ENCODE results near the gene CHAC1. TPM values are rescaled to one million over a fixed set of nuclear protein-coding genes. Genes with fewer than 3 reads are reported as not detected.

The CHAC1 gene
- total RNA-seq, 1 experiment from 2014 or later, result 48.7 TPM

- no peak overlapping the region for H3K27ac Mint-ChIP-seq
- H3K27ac ChIP-seq (ENCODE audit: insufficient read length, low read depth, low read length), result no peak overlapping the region
- H3K9ac ChIP-seq (ENCODE audit: extremely low read depth, insufficient read length, low read length), result no peak overlapping the region
- no peak overlapping the region for H2BK12ac ChIP-seq (ENCODE audit: insufficient read length, low read depth, low read length)
- H3K14ac ChIP-seq (ENCODE audit: insufficient read depth, low read length), result no peak overlapping the region
- H4K5ac ChIP-seq (ENCODE audit: insufficient read length, low read depth, low read length), result no peak overlapping the region
- H2BK15ac ChIP-seq (ENCODE audit: low read depth, low read length), result no peak overlapping the region
- H3K4me1 Mint-ChIP-seq, result peaks cover 12 to 19% of the 10 kb centered on the region in 2 experiments
- H3K9me3 Mint-ChIP-seq, result peaks cover 3% of the 10 kb centered on the region in 2 experiments; a peak in 4 of 5 replicates
- H3K9me3 ChIP-seq (ENCODE audit: control insufficient read depth, low read depth, low read length), result no peaks in the 10 kb centered on the region
- no peak overlapping the region for H3K56ac ChIP-seq (ENCODE audit: insufficient read length, low read depth, low read length)
- H2BK5ac ChIP-seq (ENCODE audit: insufficient read length, low read length), result no peak overlapping the region
- H4K20me1 ChIP-seq (ENCODE audit: control insufficient read depth, insufficient read depth, insufficient read length), result no peaks in the 10 kb centered on the region
- H3K79me1 ChIP-seq (ENCODE audit: insufficient read depth, low read depth, low read length, poor library complexity, severe bottlenecking), result no peaks in the 10 kb centered on the region
- peaks cover 3% of the 10 kb centered on the region; the same call in 1 of the 2 replicates for H3K4me1 ChIP-seq (ENCODE audit: insufficient read depth, low read length)
- H3K79me2 ChIP-seq (ENCODE audit: insufficient read depth, low read length), result no peaks in the 10 kb centered on the region
- peaks cover 99% of the 10 kb centered on the region for H3K27me3 Mint-ChIP-seq (ENCODE audit: low read depth)
- no peak overlapping the region for H3K23ac ChIP-seq (ENCODE audit: insufficient read length, low read depth, low read length)
- TF ChIP-seq CTCF (conservative IDR thresholded peaks at IDR 0.05), result no peak
- H3K4me2 ChIP-seq (ENCODE audit: insufficient read depth, insufficient read length, low read length), result no peak overlapping the region
- no peak for DNase-seq
- no peak overlapping the region for H2BK120ac ChIP-seq (ENCODE audit: low read depth, low read length, poor library complexity, severe bottlenecking)
- H2BK20ac ChIP-seq (ENCODE audit: low read depth, low read length, poor library complexity, severe bottlenecking), result no peak overlapping the region
- no peak overlapping the region for H4K8ac ChIP-seq (replicated peaks; ENCODE audit: insufficient read length, low read depth, low read length)
- H3T11ph ChIP-seq (ENCODE audit: low read length), result no peak overlapping the region
- H2AK5ac ChIP-seq (ENCODE audit: insufficient read length, low read length), result no peak overlapping the region
- H3K23me2 ChIP-seq (ENCODE audit: insufficient read length, low read depth, low read length, poor library complexity, severe bottlenecking), result peaks cover 10% of the 10 kb centered on the region
- peaks cover 43% of the 10 kb centered on the region for H3K27me3 ChIP-seq (ENCODE audit: insufficient read depth, low read length)
- H3K4ac ChIP-seq (ENCODE audit: low read depth, low read length), result no peak overlapping the region
- no peak overlapping the region for H2AFZ ChIP-seq (ENCODE audit: low read length)
- no peak overlapping the region for H3K18ac ChIP-seq (ENCODE audit: insufficient read length, low read depth, low read length)
- no peaks in the 10 kb centered on the region; a peak in 1 of 7 replicates for H3K36me3 Mint-ChIP-seq (ENCODE audit: insufficient read depth in 1 of 3, low read depth in 3 of 3)
- H3K4me3 Mint-ChIP-seq, result peak overlapping the region in 1 of 2 experiments; percentile 40; a peak in 1 of 5 replicates
- no CpG with 5 or more reads among the region's 10 CpGs for WGBS (ENCODE audit: extremely low coverage, insufficient read length, low lambda C conversion rate)
- no peak overlapping the region for H4K91ac ChIP-seq (ENCODE audit: insufficient read length, low read depth, low read length)
Measured at GRCh38 chr15:40922608-40923005, 30.7 kb upstream of the CHAC1 start.

All from H9 (cell line).